HCT116 (cell line): ENCODE measurements around the gene TBL1X.

Experiments
- CEBPB ChIP-seq: IDR thresholded peaks from 2 replicates; pipeline ENCODE4 v1.6.1; 2012; ENCODE audit warnings: low read depth
- EZH2 ChIP-seq: fragments of 200-600 bp; sonication (generic); IDR thresholded peaks from 2 replicates; pipeline ENCODE4 v1.6.1; 2017; ENCODE audit warnings: antibody characterized with exemption, mixed run types
- POLR2A ChIP-seq: IDR thresholded peaks from 2 replicates; pipeline ENCODE4 v1.7.0; 2011; ENCODE audit warnings: borderline replicate concordance; ENCODE audit not compliant: insufficient read depth, insufficient read length; ENCODE audit errors: extremely low read depth
- POLR2AphosphoS5 ChIP-seq: IDR thresholded peaks from 2 replicates; pipeline ENCODE4 v1.6.1; 2011; ENCODE audit warnings: mild to moderate bottlenecking, low read depth, low read length, moderate library complexity
- SIN3A ChIP-seq: IDR thresholded peaks from 2 replicates; pipeline ENCODE4 v1.6.1; 2012; ENCODE audit warnings: low read depth
- YY1 ChIP-seq: IDR thresholded peaks from 2 replicates; pipeline ENCODE4 v1.6.1; 2011; ENCODE audit warnings: low read length, low read depth, moderate library complexity, mild to moderate bottlenecking; ENCODE audit not compliant: insufficient replicate concordance; ENCODE audit errors: extremely low read depth
- TF ChIP-seq, protein P1 (sequence below), 3 experiments: fragments of 200-600 bp in 1 of 3; sonication (generic) in 1 of 3; IDR thresholded peaks in 2 of 3; conservative IDR thresholded peaks in 1 of 3; 2 replicates each; pipeline ENCODE4 v1.5.1; 2012 to 2017; ENCODE audit warnings: low read depth in 2 of 3, low read length in 2 of 3, antibody characterized with exemption in 1 of 3, borderline replicate concordance in 1 of 3, control low read depth in 1 of 3, mild to moderate bottlenecking in 1 of 3, mixed read lengths in 1 of 3, mixed run types in 1 of 3, moderate library complexity in 1 of 3; ENCODE audit not compliant: insufficient read depth in 1 of 3
- TF ChIP-seq, protein P2 (sequence below): IDR thresholded peaks from 2 replicates; pipeline ENCODE4 v1.6.1; 2012

DNA sequence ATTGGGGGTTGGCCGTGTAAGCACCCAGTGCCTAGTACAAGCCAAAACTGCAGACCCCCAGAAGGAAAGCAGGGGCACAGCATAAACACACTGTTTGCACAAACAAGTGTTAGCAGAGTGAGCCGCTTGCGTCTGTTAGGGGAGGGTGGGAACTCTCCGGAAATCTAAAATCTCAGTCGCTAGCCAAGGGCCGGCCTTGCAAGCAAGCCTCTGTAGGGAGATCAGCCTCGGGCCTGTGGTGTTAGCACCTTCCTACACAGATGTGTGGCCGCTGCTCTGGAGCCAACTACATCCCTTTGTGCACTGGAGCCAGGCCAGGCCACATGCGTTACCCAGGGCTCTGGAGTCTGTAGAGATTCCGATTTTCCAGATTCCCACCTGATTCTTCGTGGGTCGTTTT, 233.7 kb downstream of the TBL1X start:
- TF ChIP-seq, protein P1, sequence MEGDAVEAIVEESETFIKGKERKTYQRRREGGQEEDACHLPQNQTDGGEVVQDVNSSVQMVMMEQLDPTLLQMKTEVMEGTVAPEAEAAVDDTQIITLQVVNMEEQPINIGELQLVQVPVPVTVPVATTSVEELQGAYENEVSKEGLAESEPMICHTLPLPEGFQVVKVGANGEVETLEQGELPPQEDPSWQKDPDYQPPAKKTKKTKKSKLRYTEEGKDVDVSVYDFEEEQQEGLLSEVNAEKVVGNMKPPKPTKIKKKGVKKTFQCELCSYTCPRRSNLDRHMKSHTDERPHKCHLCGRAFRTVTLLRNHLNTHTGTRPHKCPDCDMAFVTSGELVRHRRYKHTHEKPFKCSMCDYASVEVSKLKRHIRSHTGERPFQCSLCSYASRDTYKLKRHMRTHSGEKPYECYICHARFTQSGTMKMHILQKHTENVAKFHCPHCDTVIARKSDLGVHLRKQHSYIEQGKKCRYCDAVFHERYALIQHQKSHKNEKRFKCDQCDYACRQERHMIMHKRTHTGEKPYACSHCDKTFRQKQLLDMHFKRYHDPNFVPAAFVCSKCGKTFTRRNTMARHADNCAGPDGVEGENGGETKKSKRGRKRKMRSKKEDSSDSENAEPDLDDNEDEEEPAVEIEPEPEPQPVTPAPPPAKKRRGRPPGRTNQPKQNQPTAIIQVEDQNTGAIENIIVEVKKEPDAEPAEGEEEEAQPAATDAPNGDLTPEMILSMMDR (IDR thresholded peaks at IDR 0.05 in 2 of 3, conservative IDR thresholded peaks at IDR 0.05 in 1 of 3; ENCODE audit: borderline replicate concordance in 1 of 3, insufficient read depth in 1 of 3, low read depth in 2 of 3, low read length in 2 of 3) = no peak
- TF ChIP-seq CEBPB (no peak), EZH2 (no peak), POLR2A (no peak), POLR2AphosphoS5 (no peak), SIN3A (no peak), YY1 (no peak)
- TF ChIP-seq, protein P2, sequence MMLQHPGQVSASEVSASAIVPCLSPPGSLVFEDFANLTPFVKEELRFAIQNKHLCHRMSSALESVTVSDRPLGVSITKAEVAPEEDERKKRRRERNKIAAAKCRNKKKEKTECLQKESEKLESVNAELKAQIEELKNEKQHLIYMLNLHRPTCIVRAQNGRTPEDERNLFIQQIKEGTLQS = no peak
